SK-N-SH (cell line): ENCODE results near the gene HECTD4.

Experiments
- CTCF ChIP-seq: fragments of 200-600 bp; sonication (generic); IDR thresholded peaks from 2 replicates; pipeline ENCODE4 v1.6.1; 2017; ENCODE audit warnings: antibody characterized with exemption, mild to moderate bottlenecking, moderate library complexity
- REST ChIP-seq: IDR thresholded peaks from 2 replicates; pipeline ENCODE4 v1.6.1; 2012; ENCODE audit warnings: mild to moderate bottlenecking, low read depth, low read length, moderate library complexity
- SIN3A ChIP-seq: IDR thresholded peaks from 2 replicates; pipeline ENCODE4 v1.6.1; 2012; ENCODE audit warnings: low read depth, mild to moderate bottlenecking, low read length, moderate library complexity, borderline replicate concordance
- USF2 ChIP-seq: fragments of 150-350 bp; IDR thresholded peaks from 2 replicates; pipeline ENCODE4 v1.6.1; 2017; ENCODE audit warnings: antibody characterized with exemption, low read length, low read depth, borderline replicate concordance

GRCh38 chr12:112413855-112414625 is 31.8 kb upstream of the HECTD4 start:
- TF ChIP-seq SIN3A (no peak), CTCF (no peak), REST (no peak), USF2 (no peak)
